C4-2B (cell line): ENCODE data around the gene PRG3.

Experiments used
- H3K27ac ChIP-seq: fragments of 450-650 bp; 2 replicates; pipeline ENCODE4 v1.5.1; 2017
- CTCF ChIP-seq: fragments of 450-650 bp; conservative IDR thresholded peaks from 2 replicates; pipeline ENCODE4 v1.5.1; 2017; ENCODE audit warnings: mild to moderate bottlenecking
- ZFX ChIP-seq: fragments of 450-650 bp; IDR thresholded peaks from 2 replicates; pipeline ENCODE4 v1.6.1; 2017

Gene PRG3

GRCh38 chr11:57347336-57347735 is 33.6 kb downstream of the PRG3 start:
- no peak for TF ChIP-seq CTCF
- no peak overlapping the region for H3K27ac ChIP-seq

- H3K27ac ChIP-seq: peak overlapping the region; percentile 37
- TF ChIP-seq ZFX: peak; percentile 71; the same call in 1 of the 2 replicates
- peak; percentile 88 for TF ChIP-seq CTCF
These were observed 35.3 kb downstream of the PRG3 start for GRCh38 chr11:57345555-57346211.

- TF ChIP-seq ZFX: no peak
- no peak for TF ChIP-seq CTCF
These were observed 36.1 kb downstream of the PRG3 start for GRCh38 chr11:57344826-57345225.

GRCh38 chr11:57343825-57344224 is 37.1 kb downstream of the PRG3 start:
- TF ChIP-seq ZFX (no peak), CTCF (no peak)
- H3K27ac ChIP-seq: no peak overlapping the region

More at GRCh38 chr11:57344826-57345225, 36.1 kb downstream of the PRG3 start:
- H3K27ac ChIP-seq: peak overlapping the region; percentile 37

- no peak for TF ChIP-seq ZFX
- no peak for TF ChIP-seq CTCF
- H3K27ac ChIP-seq: no peak overlapping the region
These were observed 38.2 kb downstream of the PRG3 start for GRCh38 chr11:57342702-57343101.

GRCh38 chr11:57341250-57341808 is 39.6 kb downstream of the PRG3 start:
- H3K27ac ChIP-seq: no peak overlapping the region

More at GRCh38 chr11:57341250-57341808, 39.6 kb downstream of the PRG3 start:
- TF ChIP-seq ZFX (no peak), CTCF (no peak)
